Ovary (tissue), 9 donors: ENCODE measurements around the gene TMEM192. TPM values are rescaled to one million over a fixed set of nuclear protein-coding genes. Genes with fewer than 3 reads are reported as not detected.

Experiments
- DNase-seq, 5 donors: peaks; one replicate each; pipeline ENCODE4 v3.0.0-alpha.2; 2019 to 2020
- H3K27ac ChIP-seq, 2 donors: fragments of 200-600 bp; one replicate each; pipeline versions ENCODE4 v1.5.1 to v1.8.0; 2019 to 2022
- H3K27me3 ChIP-seq: fragments of 200-600 bp; one replicate; pipeline ENCODE4 v1.8.0; 2022
- H3K36me3 ChIP-seq: fragments of 200-600 bp; sonication (generic); one replicate; pipeline ENCODE4 v1.5.1; 2019
- H3K4me1 ChIP-seq: one replicate; pipeline ENCODE4 v1.8.1; 2013; ENCODE audit warnings: mild to moderate bottlenecking, moderate library complexity; ENCODE audit not compliant: insufficient read depth
- H3K4me3 ChIP-seq: fragments of 200-600 bp; sonication (generic); one replicate; pipeline ENCODE4 v1.5.1; 2017
- H3K9me3 ChIP-seq, 2 donors: fragments of 200-600 bp in 1 of 2; sonication (generic) in 1 of 2; one replicate each; pipeline versions ENCODE4 v1.5.1 to v1.8.1; 2013 to 2019; ENCODE audit warnings: mild to moderate bottlenecking in 1 of 2, moderate library complexity in 1 of 2
- EP300 ChIP-seq: sonication (generic); formaldehyde crosslinking; IDR thresholded peaks from one replicate; pipeline ENCODE4 v1.6.1; 2017; ENCODE audit warnings: antibody characterized with exemption
- POLR2A ChIP-seq: fragments of 450-650 bp; IDR thresholded peaks from one replicate; pipeline ENCODE4 v1.6.1; 2017; ENCODE audit warnings: antibody characterized with exemption, mild to moderate bottlenecking, moderate library complexity
- WGBS, 3 donors: extraction: QIAGEN DNeasy Blood & Tissue Kit in 1 of 3; methylation state at CpG; one replicate each; pipeline versions ENCODE4 v1.1.5 to v1.1.7; 2013 to 2017; 5-methylcytosine and 5-hydroxymethylcytosine counted together
- intact Hi-C, 4 donors: fragments of 100-400 bp; cut with DNase I; formaldehyde crosslinking; loops; one replicate each; pipeline versions ENCODE4 v1.11.0 to v1.15.1; 2022 to 2023
- polyA plus RNA-seq, 2 donors: library from polyadenylated mRNA; stranded (reverse); fragments of 200-250 nt in 1 of 2; fragments of 350-450 nt in 1 of 2; fragmentation: Illumina TruSeq in 1 of 2; extraction: RNeasy Lipid Tissue Mini Kit (QIAGEN cat#74804) in 1 of 2; gene quantifications; one replicate each; pipeline ENCODE4 v1.2.3, GENCODE V29; 2013 to 2014
- total RNA-seq, 7 donors: library from RNA; depleted of rRNA in 2 of 7; stranded (reverse); fragments of >200 nt in 2 of 7; fragmentation: NEBNext Ultra II Directional in 3 of 7; extraction: Animal tissue kit (Norgen Biotek cat#: 25700) in 3 of 7; gene quantifications; one replicate each; pipeline versions ENCODE4 v1.1.0 to v1.2.4, GENCODE V29; 2016 to 2023
- TF ChIP-seq, protein P1 (sequence below), 3 donors: fragments of 450-650 bp in 2 of 3; fragments of 200-600 bp in 1 of 3; IDR thresholded peaks; one replicate each; pipeline versions ENCODE4 v1.5.1 to v1.8.0; 2016 to 2022; ENCODE audit warnings: antibody characterized with exemption in 3 of 3, mild to moderate bottlenecking in 1 of 3
- donor health status: DM: no; HTN: no; CAD: no; lungs with moderate emphysema.
- donor health status: DM: no; HTN: no; CAD: no.
- donor health status: Bipolar disorder and iron deficiency.
- donor health status: DM: yes; HTN: yes; CAD: no.
- donor health status: DM: no; HTN: no; CAD: no.
- donor health status: DM: yes; HTN: yes; CAD: no.

TMEM192 gene
- total and polyA plus RNA-seq, 9 donors, result 16.7 to 40.8 (median 25.3) TPM

GRCh38 chr4:165111906-165112367 lies 723 bp downstream of the TMEM192 start:
- Histone ChIP-seq H3K27me3 (no peaks in the 10 kb centered on the region), H3K9me3 (no peaks in the 10 kb centered on the region), H3K4me3 (peak overlapping the region; percentile 96), H3K4me1 (no peaks in the 10 kb centered on the region), H3K36me3 (no peaks in the 10 kb centered on the region), H3K27ac (peak overlapping the region; percentile 94 to 95)
- intact Hi-C loops, result loop anchor here in 2 of 4 donors (5.0 to 10.0 kb wide), 2 partner anchors 213 to 215 kb away; partner anchors contain the start of gene MSMO1 (in 2 of the 2)
- 3% methylated on average over 17 of the region's 17 CpGs for WGBS, 3 donors
- TF ChIP-seq, protein P1, sequence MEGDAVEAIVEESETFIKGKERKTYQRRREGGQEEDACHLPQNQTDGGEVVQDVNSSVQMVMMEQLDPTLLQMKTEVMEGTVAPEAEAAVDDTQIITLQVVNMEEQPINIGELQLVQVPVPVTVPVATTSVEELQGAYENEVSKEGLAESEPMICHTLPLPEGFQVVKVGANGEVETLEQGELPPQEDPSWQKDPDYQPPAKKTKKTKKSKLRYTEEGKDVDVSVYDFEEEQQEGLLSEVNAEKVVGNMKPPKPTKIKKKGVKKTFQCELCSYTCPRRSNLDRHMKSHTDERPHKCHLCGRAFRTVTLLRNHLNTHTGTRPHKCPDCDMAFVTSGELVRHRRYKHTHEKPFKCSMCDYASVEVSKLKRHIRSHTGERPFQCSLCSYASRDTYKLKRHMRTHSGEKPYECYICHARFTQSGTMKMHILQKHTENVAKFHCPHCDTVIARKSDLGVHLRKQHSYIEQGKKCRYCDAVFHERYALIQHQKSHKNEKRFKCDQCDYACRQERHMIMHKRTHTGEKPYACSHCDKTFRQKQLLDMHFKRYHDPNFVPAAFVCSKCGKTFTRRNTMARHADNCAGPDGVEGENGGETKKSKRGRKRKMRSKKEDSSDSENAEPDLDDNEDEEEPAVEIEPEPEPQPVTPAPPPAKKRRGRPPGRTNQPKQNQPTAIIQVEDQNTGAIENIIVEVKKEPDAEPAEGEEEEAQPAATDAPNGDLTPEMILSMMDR (IDR thresholded peaks at IDR 0.05), result no peak
- no peak for TF ChIP-seq POLR2A
- TF ChIP-seq EP300, result no peak
- DNase-seq, result no peak

GRCh38 chr4:165106518-165106917 lies 6.1 kb downstream of the TMEM192 start:
- DNase-seq, result no peak
- TF ChIP-seq, protein P1 (IDR thresholded peaks at IDR 0.05), result no peak
- TF ChIP-seq EP300 (no peak), POLR2A (no peak)
- intact Hi-C loops, result no loop called here
- H3K27ac ChIP-seq, result no peak overlapping the region
- H3K9me3 ChIP-seq, result no peaks in the 10 kb centered on the region
- H3K27me3 ChIP-seq, result no peaks in the 10 kb centered on the region
- no peaks in the 10 kb centered on the region for H3K36me3 ChIP-seq
- no peaks in the 10 kb centered on the region for H3K4me1 ChIP-seq
- 94 to 96% (median 94%) methylated on average over 6 of the region's 6 CpGs for WGBS, 3 donors
- H3K4me3 ChIP-seq, result no peak overlapping the region

GRCh38 chr4:165101641-165102040 lies 11.0 kb downstream of the TMEM192 start:
- H3K27ac ChIP-seq, result no peak overlapping the region
- no peaks in the 10 kb centered on the region for H3K27me3 ChIP-seq
- no peak for DNase-seq
- no peaks in the 10 kb centered on the region for H3K9me3 ChIP-seq
- TF ChIP-seq EP300 (no peak), POLR2A (no peak)
- TF ChIP-seq, protein P1 (IDR thresholded peaks at IDR 0.05), result no peak
- no peaks in the 10 kb centered on the region for H3K36me3 ChIP-seq
- no peak overlapping the region for H3K4me3 ChIP-seq
- H3K4me1 ChIP-seq, result no peaks in the 10 kb centered on the region
- 70 to 79% (median 78%) methylated on average over 3 of the region's 3 CpGs for WGBS, 3 donors
- intact Hi-C loops, result no loop called here

DNA sequence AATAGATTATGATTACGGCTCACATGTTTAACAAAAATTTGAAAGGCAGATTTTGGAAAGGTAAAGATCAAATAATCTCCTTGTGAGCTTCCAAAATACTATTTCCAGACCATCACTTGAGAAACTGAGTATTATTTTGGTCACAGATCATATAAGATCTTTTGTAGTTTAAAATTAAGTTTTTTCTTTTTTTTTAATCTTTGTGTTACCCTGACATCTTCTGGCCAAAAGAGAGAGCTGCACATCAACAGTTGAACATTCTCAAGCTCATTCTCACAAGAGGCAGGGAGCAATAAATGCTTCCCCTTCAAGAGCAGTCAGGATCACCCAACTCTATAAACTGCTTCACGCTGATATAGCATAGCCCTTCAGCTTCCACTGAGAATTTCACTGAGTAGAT lies 15.9 kb downstream of the TMEM192 start:
- H3K27me3 ChIP-seq, result no peaks in the 10 kb centered on the region
- no peak for DNase-seq
- no peak overlapping the region for H3K27ac ChIP-seq
- no peaks in the 10 kb centered on the region for H3K36me3 ChIP-seq
- 62 to 73% (median 64%) methylated on average over 2 of the region's 2 CpGs for WGBS, 3 donors
- H3K4me3 ChIP-seq, result no peak overlapping the region
- no peak for TF ChIP-seq EP300
- TF ChIP-seq, protein P1 (IDR thresholded peaks at IDR 0.05), result no peak
- no peak for TF ChIP-seq POLR2A
- no peaks in the 10 kb centered on the region for H3K9me3 ChIP-seq
- H3K4me1 ChIP-seq, result no peaks in the 10 kb centered on the region
- intact Hi-C loops, result no loop called here
